ENCODE results near the gene XKR7. TPM values are rescaled to one million over a fixed set of nuclear protein-coding genes. Genes with fewer than 3 reads are reported as not detected.
A peak's percentile ranks its signal among the peaks of the same experiment; 100 is the strongest.

The XKR7 gene
- total RNA-seq, 1 experiment from 2014 or later: 1.3 TPM

DNA sequence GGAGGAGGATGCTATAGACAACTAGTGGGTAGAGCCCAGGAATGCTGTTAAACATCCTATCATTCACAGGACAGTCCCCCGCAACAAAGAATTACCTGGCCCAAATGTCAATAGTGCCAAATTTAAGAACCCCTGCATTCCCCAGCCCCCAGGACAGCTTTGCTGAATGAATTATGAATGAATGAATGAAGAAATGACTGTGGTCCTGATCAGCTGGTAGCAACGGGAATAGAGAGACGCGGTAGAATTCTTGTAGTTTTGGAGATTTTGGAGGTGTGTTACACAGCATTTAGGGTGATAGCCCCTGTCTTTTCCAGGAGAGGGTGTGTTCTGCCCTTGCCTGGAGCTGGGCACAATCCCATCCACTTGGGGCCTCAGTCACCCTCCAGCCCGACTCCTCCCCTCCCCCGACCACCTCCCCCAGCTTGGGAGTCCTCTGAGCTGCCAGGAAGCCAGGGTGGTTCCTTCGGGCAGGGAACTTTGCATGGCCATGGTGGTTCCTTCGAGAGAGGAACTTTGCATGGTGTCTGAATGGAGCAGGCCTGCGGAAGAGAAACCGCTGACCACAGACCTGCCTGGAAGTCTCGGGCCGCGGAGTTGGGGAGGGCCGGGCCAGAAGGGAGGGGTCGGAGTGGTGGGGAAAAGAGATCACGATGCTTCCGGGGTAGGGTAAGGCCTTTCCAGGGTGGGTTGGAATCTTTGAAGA, 83.1 kb downstream of the XKR7 start:
- Histone ChIP-seq H3K4me2 (ENCODE audit: insufficient read depth, insufficient read length, low read length) (peak overlapping the region; percentile 66), H3K14ac (ENCODE audit: insufficient read depth, low read length) (no peak overlapping the region), H3K18ac (ENCODE audit: insufficient read length, low read depth, low read length) (no peak overlapping the region), H4K8ac (replicated peaks; ENCODE audit: insufficient read length, low read depth, low read length) (no peak overlapping the region), H2BK5ac (ENCODE audit: insufficient read length, low read length) (no peak overlapping the region), H2BK15ac (ENCODE audit: low read depth, low read length) (no peak overlapping the region), H3K56ac (ENCODE audit: insufficient read length, low read depth, low read length) (no peak overlapping the region), H3K79me2 (ENCODE audit: insufficient read depth, low read length) (no peaks in the 10 kb centered on the region), H3K79me1 (ENCODE audit: insufficient read depth, low read depth, low read length, poor library complexity, severe bottlenecking) (no peaks in the 10 kb centered on the region), H2BK12ac (ENCODE audit: insufficient read length, low read depth, low read length) (no peak overlapping the region), H3K4me1 (ENCODE audit: insufficient read depth, low read length) (no peaks in the 10 kb centered on the region), H4K91ac (ENCODE audit: insufficient read length, low read depth, low read length) (no peak overlapping the region), H2AK5ac (ENCODE audit: insufficient read length, low read length) (no peak overlapping the region), H3K23ac (ENCODE audit: insufficient read length, low read depth, low read length) (no peak overlapping the region), H3K9me3 (ENCODE audit: control insufficient read depth, low read depth, low read length) (no peaks in the 10 kb centered on the region), H3K27ac (ENCODE audit: insufficient read length, low read depth, low read length) (no peak overlapping the region), H2BK20ac (ENCODE audit: low read depth, low read length, poor library complexity, severe bottlenecking) (no peak overlapping the region), H3K27me3 (ENCODE audit: insufficient read depth, low read length) (peaks cover 12% of the 10 kb centered on the region; the same call in 1 of the 2 replicates), H3T11ph (ENCODE audit: low read length) (no peak overlapping the region), H2BK120ac (ENCODE audit: low read depth, low read length, poor library complexity, severe bottlenecking) (no peak overlapping the region), H4K5ac (ENCODE audit: insufficient read length, low read depth, low read length) (no peak overlapping the region), H3K23me2 (ENCODE audit: insufficient read length, low read depth, low read length, poor library complexity, severe bottlenecking) (peaks cover 20% of the 10 kb centered on the region), H2AFZ (ENCODE audit: low read length) (peak overlapping the region; percentile 25), H3K4ac (ENCODE audit: low read depth, low read length) (no peak overlapping the region), H4K20me1 (ENCODE audit: control insufficient read depth, insufficient read depth, insufficient read length) (no peaks in the 10 kb centered on the region), H3K9ac (ENCODE audit: extremely low read depth, insufficient read length, low read length) (no peak overlapping the region)
- Mint-ChIP-seq H3K9me3 (no peaks in the 10 kb centered on the region), H3K27ac (0 out of 7 replicates have a peak overlapping the region, but pooled peaks of 1 of the 3 experiments have one; percentile 3), H3K4me1 (peaks cover 22% of the 10 kb centered on the region in 2 experiments), H3K27me3 (ENCODE audit: low read depth) (peaks cover 72% of the 10 kb centered on the region), H3K36me3 (ENCODE audit: insufficient read depth in 1 of 3, low read depth in 3 of 3) (no peaks in the 10 kb centered on the region; a peak in 1 of 7 replicates), H3K4me3 (peak overlapping the region; percentile 68 to 88)
- TF ChIP-seq, protein P1, sequence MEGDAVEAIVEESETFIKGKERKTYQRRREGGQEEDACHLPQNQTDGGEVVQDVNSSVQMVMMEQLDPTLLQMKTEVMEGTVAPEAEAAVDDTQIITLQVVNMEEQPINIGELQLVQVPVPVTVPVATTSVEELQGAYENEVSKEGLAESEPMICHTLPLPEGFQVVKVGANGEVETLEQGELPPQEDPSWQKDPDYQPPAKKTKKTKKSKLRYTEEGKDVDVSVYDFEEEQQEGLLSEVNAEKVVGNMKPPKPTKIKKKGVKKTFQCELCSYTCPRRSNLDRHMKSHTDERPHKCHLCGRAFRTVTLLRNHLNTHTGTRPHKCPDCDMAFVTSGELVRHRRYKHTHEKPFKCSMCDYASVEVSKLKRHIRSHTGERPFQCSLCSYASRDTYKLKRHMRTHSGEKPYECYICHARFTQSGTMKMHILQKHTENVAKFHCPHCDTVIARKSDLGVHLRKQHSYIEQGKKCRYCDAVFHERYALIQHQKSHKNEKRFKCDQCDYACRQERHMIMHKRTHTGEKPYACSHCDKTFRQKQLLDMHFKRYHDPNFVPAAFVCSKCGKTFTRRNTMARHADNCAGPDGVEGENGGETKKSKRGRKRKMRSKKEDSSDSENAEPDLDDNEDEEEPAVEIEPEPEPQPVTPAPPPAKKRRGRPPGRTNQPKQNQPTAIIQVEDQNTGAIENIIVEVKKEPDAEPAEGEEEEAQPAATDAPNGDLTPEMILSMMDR (conservative IDR thresholded peaks at IDR 0.05): 0 out of 3 replicates have a peak, but pooled peaks have one; percentile 12
- peak; percentile 65 for DNase-seq
- no CpG with 5 or more reads among the region's 17 CpGs for WGBS (ENCODE audit: extremely low coverage, insufficient read length, low lambda C conversion rate)

Data from H9 (cell line).